HEK293 (cell line): Measurements from ENCODE around the gene NAV2.

Experiments used
- CTCF ChIA-PET: fragments of 350-600 bp; formaldehyde crosslinking; extraction: SDS; loops from one replicate; lab custom pipeline; 2021; ENCODE audit warnings: antibody characterized with exemption; lab: Yijun Ruan, JAX
- POLR2A ChIA-PET: fragments of 300-600 bp; formaldehyde crosslinking; extraction: SDS; loops from one replicate; lab custom pipeline; 2020; ENCODE audit warnings: antibody characterized with exemption, inconsistent platforms; lab: Yijun Ruan, JAX
- H3K27ac ChIP-seq: fragments of 200-500 bp; sonication (Bioruptor generic); 2 replicates; pipeline ENCODE4 v1.5.1; 2014; ENCODE audit warnings: low read depth, low read length, control low read depth, inconsistent platforms; ENCODE audit errors: extremely low read depth
- H3K36me3 ChIP-seq, 2 experiments: fragments of 200-500 bp in 1 of 2; sonication (Bioruptor generic) in 1 of 2; 1 replicate in 1 of 2; 2 replicates in 1 of 2; pipeline ENCODE4 v1.5.1; 2014 to 2017; ENCODE audit warnings: inconsistent platforms in 2 of 2, low read length in 2 of 2; ENCODE audit not compliant: control insufficient read depth in 2 of 2, insufficient read depth in 1 of 2
- H3K4me1 ChIP-seq: fragments of 200-500 bp; sonication (Bioruptor generic); 2 replicates; pipeline ENCODE4 v1.5.1; 2014; ENCODE audit warnings: mild to moderate bottlenecking, low read length, inconsistent platforms; ENCODE audit not compliant: control insufficient read depth, insufficient read depth
- H3K4me3 ChIP-seq: 2 replicates; pipeline ENCODE4 v1.5.1; 2011; ENCODE audit warnings: low read depth, mild to moderate bottlenecking, control low read depth, low read length, moderate library complexity
- H3K9me3 ChIP-seq: fragments of 200-500 bp; sonication (Bioruptor generic); 2 replicates; pipeline ENCODE4 v1.5.1; 2014; ENCODE audit warnings: low read depth, low read length, inconsistent platforms; ENCODE audit not compliant: control insufficient read depth, insufficient read depth
- BCL11A ChIP-seq: fragments of 450-650 bp; formaldehyde crosslinking; IDR thresholded peaks from 2 replicates; pipeline ENCODE4 v1.5.1; 2016; ENCODE audit warnings: low read depth, missing biosample characterization, missing genetic modification characterization
- GLI4 ChIP-seq: fragments of 450-650 bp; formaldehyde crosslinking; IDR thresholded peaks from 2 replicates; pipeline ENCODE4 v1.5.1; 2016; ENCODE audit warnings: missing biosample characterization, missing genetic modification characterization
- GLIS2 ChIP-seq: fragments of 450-650 bp; formaldehyde crosslinking; IDR thresholded peaks from 2 replicates; pipeline ENCODE4 v1.5.1; 2016; ENCODE audit warnings: missing biosample characterization, missing genetic modification characterization
- HIC1 ChIP-seq: fragments of 450-650 bp; formaldehyde crosslinking; IDR thresholded peaks from 2 replicates; pipeline ENCODE4 v1.5.1; 2016; ENCODE audit warnings: missing biosample characterization, missing genetic modification characterization
- OSR2 ChIP-seq: fragments of 450-650 bp; formaldehyde crosslinking; IDR thresholded peaks from 2 replicates; pipeline ENCODE4 v1.5.1; 2016; ENCODE audit warnings: missing biosample characterization, missing genetic modification characterization
- SETDB1 ChIP-seq: IDR thresholded peaks from one replicate; pipeline ENCODE4 v1.6.1; 2017; ENCODE audit warnings: mild to moderate bottlenecking, low read length, moderate library complexity, mixed read lengths; ENCODE audit not compliant: insufficient read length
- ZBTB11 ChIP-seq: fragments of 450-650 bp; formaldehyde crosslinking; conservative IDR thresholded peaks from 2 replicates; pipeline ENCODE4 v1.5.1; 2016; ENCODE audit warnings: low read depth, missing biosample characterization, missing genetic modification characterization
- ZBTB26 ChIP-seq: fragments of 450-650 bp; formaldehyde crosslinking; optimal IDR thresholded peaks from 2 replicates; pipeline ENCODE3; 2016; ENCODE audit warnings: missing biosample characterization, mild to moderate bottlenecking, missing genetic modification characterization
- ZBTB8A ChIP-seq: fragments of 450-650 bp; formaldehyde crosslinking; IDR thresholded peaks from 2 replicates; pipeline ENCODE4 v1.5.1; 2016; ENCODE audit warnings: missing biosample characterization, missing genetic modification characterization
- ZNF10 ChIP-seq: fragments of 450-650 bp; formaldehyde crosslinking; IDR thresholded peaks from 2 replicates; pipeline ENCODE4 v1.5.1; 2017; ENCODE audit warnings: missing biosample characterization, missing genetic modification characterization
- ZNF335 ChIP-seq: fragments of 450-650 bp; formaldehyde crosslinking; conservative IDR thresholded peaks from 2 replicates; pipeline ENCODE4 v1.5.1; 2016; ENCODE audit warnings: missing biosample characterization, missing genetic modification characterization
- ZNF433 ChIP-seq: fragments of 450-650 bp; formaldehyde crosslinking; IDR thresholded peaks from 2 replicates; pipeline ENCODE4 v1.5.1; 2016; ENCODE audit warnings: missing biosample characterization, missing genetic modification characterization, low read depth
- ZNF473 ChIP-seq: fragments of 450-650 bp; formaldehyde crosslinking; IDR thresholded peaks from 2 replicates; pipeline ENCODE4 v1.5.1; 2017; ENCODE audit warnings: missing biosample characterization, missing genetic modification characterization
- ZNF560 ChIP-seq: fragments of 450-650 bp; formaldehyde crosslinking; IDR thresholded peaks from 2 replicates; pipeline ENCODE4 v1.5.1; 2017; ENCODE audit warnings: missing biosample characterization, missing genetic modification characterization, borderline replicate concordance
- ZNF639 ChIP-seq: fragments of 450-650 bp; formaldehyde crosslinking; IDR thresholded peaks from 2 replicates; pipeline ENCODE4 v1.5.1; 2016; ENCODE audit warnings: missing biosample characterization, missing genetic modification characterization
- ZNF658 ChIP-seq: fragments of 450-650 bp; formaldehyde crosslinking; IDR thresholded peaks from 2 replicates; pipeline ENCODE4; 2016; ENCODE audit warnings: missing biosample characterization, missing genetic modification characterization
- ZNF768 ChIP-seq: fragments of 450-650 bp; formaldehyde crosslinking; IDR thresholded peaks from 2 replicates; pipeline ENCODE4 v1.5.1; 2018; ENCODE audit warnings: missing biosample characterization, mild to moderate bottlenecking, missing genetic modification characterization
- ZNF777 ChIP-seq: fragments of 450-650 bp; formaldehyde crosslinking; IDR thresholded peaks from 2 replicates; pipeline ENCODE4 v1.5.1; 2017; ENCODE audit warnings: missing biosample characterization, missing genetic modification characterization, borderline replicate concordance
- TF ChIP-seq, protein P1 (sequence below): fragments of 450-650 bp; formaldehyde crosslinking; IDR thresholded peaks from 2 replicates; pipeline ENCODE4 v1.5.1; 2016; ENCODE audit warnings: missing biosample characterization, missing genetic modification characterization, borderline replicate concordance
- TF ChIP-seq, protein P2 (sequence below): fragments of 450-650 bp; formaldehyde crosslinking; IDR thresholded peaks from 2 replicates; pipeline ENCODE4 v1.5.1; 2016; ENCODE audit warnings: missing biosample characterization, missing genetic modification characterization, low read depth

NAV2 gene

DNA sequence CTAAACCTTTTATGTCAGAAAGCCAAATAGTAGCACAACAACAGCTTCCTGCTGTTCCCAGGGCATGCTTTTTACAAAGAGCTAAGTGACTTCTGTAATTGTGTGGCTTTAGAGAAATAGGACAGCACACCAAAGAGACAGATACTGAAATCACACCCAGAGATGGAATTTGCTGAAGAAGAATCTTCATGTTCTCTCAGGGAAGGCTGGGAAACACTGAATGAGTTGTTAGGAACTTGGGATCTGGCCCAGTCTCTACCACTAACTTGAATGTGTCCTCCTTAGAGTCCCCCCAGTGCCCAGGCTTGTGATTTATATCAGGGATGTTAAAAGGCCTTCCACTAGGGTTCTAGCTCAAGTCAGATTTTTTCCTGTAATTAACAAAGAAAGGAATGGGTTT, 272.5 kb downstream of the NAV2 start (continued):
- TF ChIP-seq HIC1 (no peak), SETDB1 (no peak), ZBTB11 (tag by site-specific recombination) (no peak), OSR2 (tag by site-specific recombination) (no peak), ZNF433 (tag by site-specific recombination) (no peak)

GRCh38 chr11:19987331-19987801, 274.7 kb downstream of the NAV2 start:
- H3K9me3 ChIP-seq: no peaks in the 10 kb centered on the region
- ChIA-PET POLR2A (no interaction called here), CTCF (interaction anchor here (1.2 to 1.7 kb wide), 3 partner anchors 37 to 141 kb away, joined by 3 to 5 read pairs (median 5); no protein-coding TSS in a partner anchor)
- no peak overlapping the region for H3K4me3 ChIP-seq
- H3K27ac ChIP-seq: no peak overlapping the region
- TF ChIP-seq ZNF639 (tag by site-specific recombination) (no peak), ZNF473 (tag by site-specific recombination) (no peak), ZNF777 (no peak), ZNF768 (tag by site-specific recombination) (no peak), ZNF560 (no peak), GLIS2 (tag by site-specific recombination) (no peak), ZBTB26 (tag by site-specific recombination) (no peak), ZNF335 (no peak), BCL11A (tag by site-specific recombination) (no peak), ZBTB8A (tag by site-specific recombination) (no peak), ZNF658 (tag by site-specific recombination) (no peak), GLI4 (no peak), ZNF10 (tag by site-specific recombination) (no peak)
- TF ChIP-seq, protein P1, sequence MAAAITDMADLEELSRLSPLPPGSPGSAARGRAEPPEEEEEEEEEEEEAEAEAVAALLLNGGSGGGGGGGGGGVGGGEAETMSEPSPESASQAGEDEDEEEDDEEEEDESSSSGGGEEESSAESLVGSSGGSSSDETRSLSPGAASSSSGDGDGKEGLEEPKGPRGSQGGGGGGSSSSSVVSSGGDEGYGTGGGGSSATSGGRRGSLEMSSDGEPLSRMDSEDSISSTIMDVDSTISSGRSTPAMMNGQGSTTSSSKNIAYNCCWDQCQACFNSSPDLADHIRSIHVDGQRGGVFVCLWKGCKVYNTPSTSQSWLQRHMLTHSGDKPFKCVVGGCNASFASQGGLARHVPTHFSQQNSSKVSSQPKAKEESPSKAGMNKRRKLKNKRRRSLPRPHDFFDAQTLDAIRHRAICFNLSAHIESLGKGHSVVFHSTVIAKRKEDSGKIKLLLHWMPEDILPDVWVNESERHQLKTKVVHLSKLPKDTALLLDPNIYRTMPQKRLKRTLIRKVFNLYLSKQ (tag by site-specific recombination): no peak
- TF ChIP-seq, protein P2, sequence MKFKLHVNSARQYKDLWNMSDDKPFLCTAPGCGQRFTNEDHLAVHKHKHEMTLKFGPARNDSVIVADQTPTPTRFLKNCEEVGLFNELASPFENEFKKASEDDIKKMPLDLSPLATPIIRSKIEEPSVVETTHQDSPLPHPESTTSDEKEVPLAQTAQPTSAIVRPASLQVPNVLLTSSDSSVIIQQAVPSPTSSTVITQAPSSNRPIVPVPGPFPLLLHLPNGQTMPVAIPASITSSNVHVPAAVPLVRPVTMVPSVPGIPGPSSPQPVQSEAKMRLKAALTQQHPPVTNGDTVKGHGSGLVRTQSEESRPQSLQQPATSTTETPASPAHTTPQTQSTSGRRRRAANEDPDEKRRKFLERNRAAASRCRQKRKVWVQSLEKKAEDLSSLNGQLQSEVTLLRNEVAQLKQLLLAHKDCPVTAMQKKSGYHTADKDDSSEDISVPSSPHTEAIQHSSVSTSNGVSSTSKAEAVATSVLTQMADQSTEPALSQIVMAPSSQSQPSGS (tag by site-specific recombination): no peak
- no peaks in the 10 kb centered on the region for H3K36me3 ChIP-seq
- no peaks in the 10 kb centered on the region for H3K4me1 ChIP-seq
